ENCODE data around the gene LRCOL1. TPM values are rescaled to one million over a fixed set of nuclear protein-coding genes. Genes with fewer than 3 reads are reported as not detected.

LRCOL1 gene
- total RNA-seq, 1 experiment from 2014 or later, result not detected

DNA sequence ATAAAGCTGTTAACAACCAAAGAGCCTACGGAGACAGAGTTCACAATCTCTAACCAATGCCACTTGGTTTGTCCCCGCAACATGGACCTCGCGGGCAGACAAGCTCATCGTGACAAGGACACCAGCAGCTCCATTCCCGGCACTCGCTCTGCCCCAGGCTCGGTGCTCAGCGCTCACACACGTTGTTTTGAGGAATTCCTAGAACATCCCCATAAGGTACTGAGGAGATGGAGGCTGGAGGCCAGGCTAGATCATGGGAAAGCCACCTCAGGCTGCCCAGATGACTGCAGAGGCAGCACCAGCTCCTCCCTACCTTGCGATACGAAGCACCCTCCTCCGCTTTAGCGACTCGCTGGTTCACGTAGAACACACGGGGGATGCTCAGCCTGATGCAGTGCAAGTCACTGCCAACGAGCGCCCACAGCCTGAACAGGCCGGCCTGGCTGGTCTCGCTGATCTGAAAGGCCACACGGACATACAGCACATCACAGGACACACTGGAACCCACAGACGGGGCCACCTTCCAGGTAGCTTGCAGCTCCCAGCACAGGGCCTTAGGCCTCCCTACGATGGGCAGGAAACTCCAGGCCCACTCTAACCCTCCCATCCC lies 38.3 kb upstream of the LRCOL1 start (continued):
- TF ChIP-seq CEBPB (IDR thresholded peaks at IDR 0.05; ENCODE audit: low read depth) (no peak), REST (IDR thresholded peaks at IDR 0.05; ENCODE audit: low read depth) (no peak)

DNA sequence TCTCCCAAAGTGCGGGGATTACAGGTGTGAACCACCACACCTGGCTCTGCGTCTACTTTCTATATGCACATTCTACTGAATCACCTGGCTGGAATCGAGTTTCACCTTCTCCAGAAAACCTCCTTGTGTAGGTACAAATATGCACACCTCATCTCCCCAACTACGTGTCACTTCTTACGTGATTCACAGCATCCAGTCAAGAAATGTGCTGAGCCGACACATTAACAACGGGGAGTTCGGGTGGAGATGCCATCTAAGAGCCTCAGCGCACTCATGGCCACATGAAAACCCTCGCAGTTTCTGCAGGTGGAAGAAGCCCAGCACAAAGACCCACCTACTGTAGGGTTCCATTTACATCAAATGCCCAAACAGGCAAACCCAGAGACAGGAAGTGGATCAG lies 37.5 kb upstream of the LRCOL1 start:
- Histone ChIP-seq H3K9me2 (ENCODE audit: insufficient read depth) (no peaks in the 10 kb centered on the region), H3K27ac (ENCODE audit: low read depth, low read length) (no peak overlapping the region), H3K4me3 (replicated peaks in 1 of 2; ENCODE audit: low read depth in 1 of 2, low read length in 2 of 2) (no peak overlapping the region), H3K4me2 (ENCODE audit: low read length) (no peak overlapping the region), H2AFZ (ENCODE audit: low read depth, low read length, poor library complexity, severe bottlenecking) (no peak overlapping the region), H3K9me3 (ENCODE audit: control insufficient read depth in 1 of 2, insufficient read depth in 1 of 2, low read depth in 1 of 2, low read length in 2 of 2) (no peaks in the 10 kb centered on the region), H3K9ac (ENCODE audit: low read length) (no peak overlapping the region), H3K27me3 (ENCODE audit: insufficient read depth, low read length) (no peaks in the 10 kb centered on the region), H3K4me1 (ENCODE audit: control insufficient read depth in 1 of 2, insufficient read depth in 2 of 2, low read length in 2 of 2) (no peaks in the 10 kb centered on the region), H3K36me3 (ENCODE audit: control insufficient read depth in 1 of 2, insufficient read depth in 2 of 2, low read length in 2 of 2) (peaks cover 26 to 56% of the 10 kb centered on the region in 2 experiments; a peak in 3 of 4 replicates), H4K20me1 (ENCODE audit: insufficient read depth) (no peaks in the 10 kb centered on the region), H3K79me2 (ENCODE audit: insufficient read depth, low read length) (no peaks in the 10 kb centered on the region)
- RAD21 ChIA-PET (ENCODE audit: low non-redundant PET in 1 of 2, low total read pairs in 2 of 2, uncharacterized antibody in 2 of 2, unreplicated experiment in 2 of 2), result no interaction called here
- no peak for TF ChIP-seq REST (IDR thresholded peaks at IDR 0.05; ENCODE audit: low read depth)
- CTCF ChIA-PET, result no interaction called here
- POLR2A ChIA-PET, result no interaction called here
- no TSS peak for BruUV-seq (replicated peaks)
- DNase-seq (ENCODE audit: low read depth, low spot score) (no peak), ATAC-seq (no peak)
- intact Hi-C loops (cut with micrococcal nuclease), result no loop called here
